HS-5 (cell line): Measurements from ENCODE around the gene DAP.
"Not testable (repeated sequence)": the region's sequence is repeated elsewhere in the genome, so short reads cannot be mapped to it uniquely, and the experiment has no call there.

Source experiments
- DNase-seq: peaks from one replicate; pipeline ENCODE4 v3.0.0-alpha.2; 2012; ENCODE audit warnings: low read depth

DAP gene

GRCh38 chr5:10671041-10672008 is 89.7 kb downstream of the DAP start:
- no peak for DNase-seq

- no peak for DNase-seq
These were observed 91.1 kb downstream of the DAP start for GRCh38 chr5:10669983-10670382.

- DNase-seq = no peak
These were observed 92.3 kb downstream of the DAP start for GRCh38 chr5:10668697-10669096.

- DNase-seq = no peak
These were observed 93.5 kb downstream of the DAP start for GRCh38 chr5:10667431-10668057.

GRCh38 chr5:10666531-10667299 is 94.3 kb downstream of the DAP start:
- no peak for DNase-seq

- DNase-seq = no peak
These were observed 95.2 kb downstream of the DAP start for GRCh38 chr5:10665799-10666198.

DNA sequence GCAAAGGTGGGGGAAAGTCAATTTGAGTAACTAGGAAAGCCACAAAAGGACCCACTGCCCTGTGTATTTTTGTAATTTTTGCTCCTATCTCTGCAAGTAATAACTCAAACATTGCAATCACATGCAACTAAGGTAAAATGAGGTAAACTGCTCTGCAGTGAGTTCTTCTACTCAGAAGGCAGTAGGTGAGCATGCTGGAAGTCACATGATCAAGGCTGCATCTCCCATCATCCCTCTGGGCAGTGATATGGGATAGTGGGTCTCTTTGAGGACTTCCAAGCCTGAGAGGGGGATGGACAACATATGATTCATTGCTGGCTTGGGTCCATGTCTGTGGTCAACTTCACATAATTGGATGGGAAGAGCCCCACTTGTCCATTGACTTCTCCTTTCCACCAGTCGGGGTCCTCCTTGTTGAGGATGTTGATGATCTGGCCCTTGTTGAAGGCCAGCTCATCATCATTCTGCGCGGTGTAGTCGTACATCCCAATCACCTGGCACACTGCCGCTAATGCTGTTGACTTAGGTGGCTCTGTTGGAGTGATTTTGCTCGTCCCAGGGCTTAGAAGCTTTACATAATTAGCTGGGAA is 96.8 kb downstream of the DAP start:
- DNase-seq = not testable (repeated sequence)

GRCh38 chr5:10663489-10664179 is 97.4 kb downstream of the DAP start:
- DNase-seq = no peak

DNA sequence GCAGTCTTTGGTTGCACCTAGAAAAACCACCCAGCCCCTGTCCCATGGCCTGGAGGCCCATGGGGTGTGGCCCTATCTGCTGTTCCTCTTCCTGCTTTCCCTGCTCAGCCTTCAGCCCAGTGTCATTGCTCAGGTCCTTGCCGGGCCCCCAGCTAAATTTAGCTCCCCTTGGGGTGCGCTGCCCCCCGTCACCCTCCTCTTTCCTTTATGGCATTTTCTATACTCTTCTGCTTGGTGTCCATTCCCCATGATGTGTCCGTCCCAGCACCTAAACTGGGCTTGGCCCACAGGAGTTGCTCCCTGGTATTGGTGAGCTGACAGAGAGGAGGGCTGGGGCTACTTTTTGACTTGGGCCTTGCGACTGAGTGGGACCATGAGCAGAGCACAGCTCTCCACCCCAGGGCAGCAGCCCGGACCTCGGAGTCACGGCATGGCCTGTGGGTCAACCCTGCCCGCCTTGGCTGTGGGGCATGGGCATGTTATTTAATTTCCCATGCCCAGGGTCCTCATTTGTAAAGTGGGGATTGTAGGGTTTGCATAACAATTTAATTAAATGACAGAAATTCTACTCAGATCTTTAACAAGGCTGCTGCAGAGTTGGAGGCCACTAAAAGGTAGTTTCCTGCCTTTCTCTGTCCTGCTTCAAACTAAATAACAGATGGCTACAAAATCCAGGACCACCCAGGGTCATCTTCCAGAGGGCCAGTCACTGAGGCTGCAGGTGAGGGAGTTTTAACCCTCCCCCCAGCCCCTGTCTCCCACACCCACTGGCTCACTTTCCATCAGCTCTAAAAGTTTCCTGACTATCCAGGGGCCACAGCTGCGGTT is 98.2 kb downstream of the DAP start:
- DNase-seq = no peak

DNA sequence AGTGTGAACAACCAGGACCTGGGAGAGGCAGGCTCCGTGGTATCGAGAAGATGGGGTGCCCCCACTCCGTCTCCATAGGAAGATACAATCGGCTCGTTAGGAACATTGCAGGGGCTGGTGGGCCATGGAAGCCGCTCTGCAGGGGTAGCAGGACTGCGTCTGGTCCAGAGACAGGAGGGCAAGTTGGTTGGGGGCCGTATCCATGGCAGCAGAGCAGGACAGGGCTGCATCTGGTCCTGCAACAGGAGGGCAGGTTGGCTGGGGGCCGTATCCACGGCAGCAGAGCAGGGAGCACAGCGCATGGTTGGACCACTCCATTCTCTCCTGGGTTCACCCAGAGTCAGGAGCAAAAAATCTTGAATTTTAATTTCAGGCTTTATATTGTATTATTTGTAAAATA is 99.0 kb downstream of the DAP start:
- DNase-seq = no peak

- DNase-seq = no peak
These were observed 99.6 kb downstream of the DAP start for GRCh38 chr5:10661401-10661800.

- no peak for DNase-seq
These were observed 100.2 kb downstream of the DAP start for GRCh38 chr5:10660720-10661387.

DNA sequence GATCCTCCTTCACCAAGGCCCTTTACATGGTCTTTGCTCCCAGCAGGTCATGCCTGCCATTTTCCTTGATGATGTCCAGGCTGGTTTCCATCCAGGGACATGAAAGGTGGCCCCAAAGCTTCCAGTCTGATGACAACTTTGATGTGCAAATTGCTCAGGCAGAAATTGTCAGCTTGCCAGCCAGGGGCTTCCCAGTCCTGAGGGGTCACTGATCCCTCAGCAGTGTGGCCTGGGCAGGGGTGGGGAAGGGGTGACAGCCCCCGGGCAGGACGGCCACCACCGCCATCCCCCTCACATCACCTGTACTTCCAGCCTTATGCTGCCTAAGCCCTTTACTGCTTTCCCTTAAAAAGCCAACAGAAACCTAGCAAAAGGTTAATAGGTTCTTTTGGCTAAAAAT is 100.9 kb downstream of the DAP start:
- DNase-seq = no peak

DNA sequence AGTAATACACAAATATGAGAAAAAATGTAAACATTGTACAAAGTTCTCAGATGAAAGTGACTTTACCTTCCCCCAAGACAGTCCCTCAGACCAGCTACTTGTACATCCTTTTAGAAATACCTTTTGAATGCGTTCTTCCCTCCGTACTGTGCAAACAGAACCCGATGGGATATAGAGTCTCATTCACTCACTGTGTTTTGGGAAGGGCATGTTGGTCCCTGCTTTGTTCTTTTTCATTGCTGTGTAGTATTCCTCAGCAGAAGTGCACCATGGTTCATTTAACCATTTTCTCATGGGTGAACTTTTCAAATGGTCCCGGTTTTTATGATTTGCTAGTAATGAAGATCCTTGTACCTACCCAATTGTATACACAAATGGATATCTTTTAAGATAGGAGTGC is 102.8 kb downstream of the DAP start:
- DNase-seq = no peak

GRCh38 chr5:10655972-10656830 is 104.8 kb downstream of the DAP start:
- no peak for DNase-seq

DNA sequence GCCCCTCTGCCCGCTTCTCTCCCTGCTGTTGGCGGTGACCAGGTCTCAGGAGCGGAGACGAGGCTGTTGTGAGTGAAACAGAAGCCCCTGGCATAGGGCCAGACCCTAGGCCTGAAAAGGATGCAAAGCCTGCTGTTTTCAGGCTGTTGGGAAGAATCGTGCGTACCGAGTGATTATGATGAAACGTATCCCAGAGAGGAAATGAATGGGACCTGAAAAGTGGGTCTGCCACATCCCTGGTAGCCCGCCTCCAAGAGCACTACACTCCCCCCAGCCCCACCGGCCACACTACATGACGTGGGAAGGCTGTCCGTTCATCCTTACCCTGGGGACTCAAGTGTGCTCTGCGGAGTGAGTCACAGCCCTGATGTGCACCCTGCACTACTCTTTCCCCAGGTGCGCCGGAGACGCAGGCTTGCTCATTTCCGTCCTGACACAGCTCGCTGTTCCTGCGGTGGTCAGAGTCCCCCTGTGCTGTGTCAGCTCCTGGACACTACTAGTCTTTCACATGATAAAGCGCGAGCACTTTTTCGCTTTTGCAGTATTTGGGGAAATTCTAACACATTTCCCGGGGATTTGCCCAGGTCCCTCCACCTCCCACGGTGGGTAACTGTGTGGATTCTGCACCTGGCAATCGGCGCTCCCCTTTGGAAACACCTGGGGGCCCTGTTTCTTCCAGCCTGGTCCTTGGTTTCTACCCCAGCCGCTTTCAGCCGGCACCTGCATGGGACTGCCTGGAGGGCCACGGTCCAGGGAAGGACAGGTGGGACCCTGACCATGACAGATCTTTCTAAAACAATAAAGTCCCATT is 105.7 kb downstream of the DAP start:
- DNase-seq = no peak

- DNase-seq = no peak
These were observed 106.5 kb downstream of the DAP start for GRCh38 chr5:10654566-10654965.

DNA sequence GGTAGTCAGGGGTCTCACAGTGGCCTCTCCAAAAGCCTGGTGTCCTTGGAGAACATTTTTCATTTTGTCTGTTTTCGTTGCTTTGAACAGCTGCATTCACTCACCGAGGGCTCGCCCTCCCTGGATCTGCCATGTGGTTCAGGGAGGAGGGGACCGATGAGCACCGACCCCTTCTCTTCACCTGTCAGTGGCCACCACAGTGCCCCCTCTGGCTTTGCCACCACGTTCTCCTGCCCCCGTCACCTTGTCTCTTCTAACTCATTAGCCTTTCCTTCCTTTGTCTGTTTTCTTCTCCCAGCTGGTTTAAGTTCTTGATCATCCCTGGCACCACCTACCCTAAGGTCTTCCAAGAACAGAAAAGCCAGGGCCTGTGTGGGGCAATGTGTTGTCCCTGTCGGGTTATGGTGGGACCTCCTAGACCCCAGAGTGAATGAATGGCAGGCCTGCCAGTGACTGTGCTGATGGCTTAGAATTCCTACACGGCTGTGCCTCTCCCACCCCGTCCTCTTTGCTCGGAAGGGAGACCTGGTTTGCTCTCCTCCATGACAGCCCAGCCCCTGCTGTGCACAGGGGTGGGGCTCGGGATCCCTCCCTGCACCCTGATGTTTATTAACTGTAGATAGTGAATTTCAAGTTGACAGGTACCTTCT is 107.2 kb downstream of the DAP start:
- no peak for DNase-seq
